ENCODE data around the gene MUC6.

Gene MUC6

GRCh38 chr11:1069740-1070139, 33.2 kb upstream of the MUC6 start:
- H3K4me2 ChIP-seq, result no peak overlapping the region
- no peaks in the 10 kb centered on the region for H4K20me1 ChIP-seq (ENCODE audit: insufficient read depth)
- no peak overlapping the region for H3K9ac ChIP-seq
- peaks cover 77% of the 10 kb centered on the region for H3K27me3 ChIP-seq (ENCODE audit: insufficient read depth, low read depth)
- no peak for TF ChIP-seq CTCF (conservative IDR thresholded peaks at IDR 0.05; ENCODE audit: low read depth, low read length)
- H3K27ac ChIP-seq, result no peak overlapping the region
- no peak overlapping the region for H2AFZ ChIP-seq (ENCODE audit: low read depth)
- no peaks in the 10 kb centered on the region for H3K79me2 ChIP-seq (ENCODE audit: insufficient read depth, low read depth)
- no peak overlapping the region for H3K4me3 ChIP-seq (IDR thresholded peaks at IDR 0.05; ENCODE audit: insufficient read depth, low read depth, low read length)
- no peaks in the 10 kb centered on the region for H3K4me1 ChIP-seq (ENCODE audit: low read depth, poor library complexity, severe bottlenecking)
- no peaks in the 10 kb centered on the region for H3K36me3 ChIP-seq (ENCODE audit: insufficient read depth)

- Histone ChIP-seq H3K4me1 (ENCODE audit: low read depth, poor library complexity, severe bottlenecking) (no peaks in the 10 kb centered on the region), H3K4me3 (IDR thresholded peaks at IDR 0.05; ENCODE audit: insufficient read depth, low read depth, low read length) (no peak overlapping the region), H2AFZ (ENCODE audit: low read depth) (no peak overlapping the region), H4K20me1 (ENCODE audit: insufficient read depth) (no peaks in the 10 kb centered on the region), H3K36me3 (ENCODE audit: insufficient read depth) (no peaks in the 10 kb centered on the region), H3K27ac (no peak overlapping the region), H3K79me2 (ENCODE audit: insufficient read depth, low read depth) (no peaks in the 10 kb centered on the region), H3K9ac (no peak overlapping the region), H3K27me3 (ENCODE audit: insufficient read depth, low read depth) (peaks cover 78% of the 10 kb centered on the region), H3K4me2 (no peak overlapping the region)
- TF ChIP-seq CTCF (conservative IDR thresholded peaks at IDR 0.05; ENCODE audit: low read depth, low read length), result no peak
Observed at GRCh38 chr11:1067812-1068496, 31.4 kb upstream of the MUC6 start.

- Histone ChIP-seq H3K9ac (no peak overlapping the region), H3K79me2 (ENCODE audit: insufficient read depth, low read depth) (no peaks in the 10 kb centered on the region), H3K27ac (no peak overlapping the region), H3K36me3 (ENCODE audit: insufficient read depth) (no peaks in the 10 kb centered on the region), H4K20me1 (ENCODE audit: insufficient read depth) (no peaks in the 10 kb centered on the region), H3K4me2 (no peak overlapping the region), H2AFZ (ENCODE audit: low read depth) (no peak overlapping the region), H3K27me3 (ENCODE audit: insufficient read depth, low read depth) (peaks cover 93% of the 10 kb centered on the region), H3K4me1 (ENCODE audit: low read depth, poor library complexity, severe bottlenecking) (no peaks in the 10 kb centered on the region), H3K4me3 (IDR thresholded peaks at IDR 0.05; ENCODE audit: insufficient read depth, low read depth, low read length) (no peak overlapping the region)
- no peak for TF ChIP-seq CTCF (conservative IDR thresholded peaks at IDR 0.05; ENCODE audit: low read depth, low read length)
Observed at GRCh38 chr11:1064167-1064566, 27.6 kb upstream of the MUC6 start.

GRCh38 chr11:1062075-1062820, 25.7 kb upstream of the MUC6 start:
- H2AFZ ChIP-seq (ENCODE audit: low read depth), result no peak overlapping the region
- no peak for TF ChIP-seq CTCF (conservative IDR thresholded peaks at IDR 0.05; ENCODE audit: low read depth, low read length)
- no peak overlapping the region for H3K27ac ChIP-seq
- no peak overlapping the region for H3K4me3 ChIP-seq (IDR thresholded peaks at IDR 0.05; ENCODE audit: insufficient read depth, low read depth, low read length)
- no peaks in the 10 kb centered on the region for H4K20me1 ChIP-seq (ENCODE audit: insufficient read depth)
- no peak overlapping the region for H3K9ac ChIP-seq
- no peak overlapping the region for H3K4me2 ChIP-seq
- H3K4me1 ChIP-seq (ENCODE audit: low read depth, poor library complexity, severe bottlenecking), result no peaks in the 10 kb centered on the region
- no peaks in the 10 kb centered on the region for H3K79me2 ChIP-seq (ENCODE audit: insufficient read depth, low read depth)
- no peaks in the 10 kb centered on the region for H3K36me3 ChIP-seq (ENCODE audit: insufficient read depth)
- H3K27me3 ChIP-seq (ENCODE audit: insufficient read depth, low read depth), result peaks cover 94% of the 10 kb centered on the region
